Lung (tissue), 12 donors: Measurements from ENCODE around the gene MKLN1. TPM values are rescaled to one million over a fixed set of nuclear protein-coding genes. Genes with fewer than 3 reads are reported as not detected.
A peak's percentile ranks its signal among the peaks of the same experiment; 100 is the strongest.
"Not testable (repeated sequence)": the region's sequence is repeated elsewhere in the genome, so short reads cannot be mapped to it uniquely, and the experiment has no call there.

Experiments used
- ATAC-seq: fragments of 200-7000 bp; cut with Tn5 transposase; one replicate; pipeline ENCODE4 v1.9.1; 2020; ENCODE audit warnings: moderate number of reproducible peaks; ENCODE audit not compliant: insufficient read depth, low FRiP score
- DNase-seq, 3 donors: peaks; one replicate each; pipeline ENCODE4 v3.0.0-alpha.2; 2013 to 2017
- H3K27ac ChIP-seq, 2 donors: one replicate each; pipeline ENCODE4 v1.5.1; 2013; ENCODE audit warnings: mild to moderate bottlenecking in 2 of 2, moderate library complexity in 2 of 2, control low read depth in 1 of 2, inconsistent platforms in 1 of 2, low read depth in 1 of 2, low read length in 1 of 2
- H3K27me3 ChIP-seq, 3 donors: one replicate each; pipeline ENCODE4 v1.5.1; 2013; ENCODE audit warnings: low read length in 2 of 3; ENCODE audit not compliant: control insufficient read depth in 3 of 3, insufficient read depth in 3 of 3
- H3K36me3 ChIP-seq, 4 donors: one replicate each; pipeline ENCODE4 v1.5.1; 2013; ENCODE audit warnings: low read length in 4 of 4, mild to moderate bottlenecking in 1 of 4, moderate library complexity in 1 of 4; ENCODE audit not compliant: control insufficient read depth in 4 of 4, insufficient read depth in 4 of 4
- H3K4me1 ChIP-seq, 5 donors: one replicate each; pipeline ENCODE4 v1.5.1; 2013; ENCODE audit warnings: low read length in 5 of 5, mild to moderate bottlenecking in 2 of 5, moderate library complexity in 1 of 5; ENCODE audit not compliant: control insufficient read depth in 5 of 5, insufficient read depth in 5 of 5
- H3K4me3 ChIP-seq: one replicate; pipeline ENCODE4 v1.5.1; 2013; ENCODE audit warnings: mild to moderate bottlenecking, control low read depth, moderate library complexity
- H3K9ac ChIP-seq, 2 donors: one replicate each; pipeline ENCODE4 v1.5.1; 2013; ENCODE audit warnings: low read length in 2 of 2, control low read depth in 1 of 2; ENCODE audit not compliant: insufficient read depth in 1 of 2
- H3K9me3 ChIP-seq, 4 donors: one replicate each; pipeline ENCODE4 v1.5.1; 2013; ENCODE audit warnings: low read length in 3 of 4, mild to moderate bottlenecking in 1 of 4, moderate library complexity in 1 of 4; ENCODE audit not compliant: control insufficient read depth in 4 of 4, insufficient read depth in 3 of 4
- WGBS, 2 donors: extraction: QIAGEN DNeasy Blood & Tissue Kit; methylation state at CpG; one replicate each; pipeline ENCODE4 v1.1.7; 2013; 5-methylcytosine and 5-hydroxymethylcytosine counted together
- polyA plus RNA-seq, 2 donors: library from polyadenylated mRNA; stranded (reverse); fragments of 200-250 nt; gene quantifications; one replicate each; pipeline ENCODE4 v1.2.1, GENCODE V29; 2013
- total RNA-seq, 2 donors: library from RNA; depleted of rRNA in 1 of 2; stranded (reverse); fragments of >200 nt in 1 of 2; gene quantifications; one replicate each; pipeline ENCODE4 v1.2.1, GENCODE V29; 2014 to 2021
- TF ChIP-seq, protein P1 (sequence below): IDR thresholded peaks from 2 replicates; pipeline ENCODE4 v1.5.1; 2012; ENCODE audit warnings: mild to moderate bottlenecking; ENCODE audit errors: control extremely low read depth, extremely low read depth
- donor health status: control.
- donor health status: control.
- donor health status: Bipolar disorder and iron deficiency.
- donor health status: healthy.
- donor health status: DM: yes; HTN: yes; CAD: no.

MKLN1 gene
- total and polyA plus RNA-seq, 4 donors, result 11.6 to 135 (median 27.4) TPM

- Histone ChIP-seq H3K27ac (peak overlapping the region in 1 of 2 donors; percentile 63), H3K9ac (no peak overlapping the region), H3K27me3 (no peaks in the 10 kb centered on the region), H3K36me3 (no peaks in the 10 kb centered on the region), H3K4me1 (peaks cover 0 to 13% (median 0%) of the 10 kb centered on the region in 5 donors), H3K4me3 (no peak overlapping the region), H3K9me3 (peaks cover 0 to 7% (median 3%) of the 10 kb centered on the region in 4 donors)
- 79 to 86% methylated on average over 4 of the region's 4 CpGs for WGBS, 2 donors
- TF ChIP-seq, protein P1, sequence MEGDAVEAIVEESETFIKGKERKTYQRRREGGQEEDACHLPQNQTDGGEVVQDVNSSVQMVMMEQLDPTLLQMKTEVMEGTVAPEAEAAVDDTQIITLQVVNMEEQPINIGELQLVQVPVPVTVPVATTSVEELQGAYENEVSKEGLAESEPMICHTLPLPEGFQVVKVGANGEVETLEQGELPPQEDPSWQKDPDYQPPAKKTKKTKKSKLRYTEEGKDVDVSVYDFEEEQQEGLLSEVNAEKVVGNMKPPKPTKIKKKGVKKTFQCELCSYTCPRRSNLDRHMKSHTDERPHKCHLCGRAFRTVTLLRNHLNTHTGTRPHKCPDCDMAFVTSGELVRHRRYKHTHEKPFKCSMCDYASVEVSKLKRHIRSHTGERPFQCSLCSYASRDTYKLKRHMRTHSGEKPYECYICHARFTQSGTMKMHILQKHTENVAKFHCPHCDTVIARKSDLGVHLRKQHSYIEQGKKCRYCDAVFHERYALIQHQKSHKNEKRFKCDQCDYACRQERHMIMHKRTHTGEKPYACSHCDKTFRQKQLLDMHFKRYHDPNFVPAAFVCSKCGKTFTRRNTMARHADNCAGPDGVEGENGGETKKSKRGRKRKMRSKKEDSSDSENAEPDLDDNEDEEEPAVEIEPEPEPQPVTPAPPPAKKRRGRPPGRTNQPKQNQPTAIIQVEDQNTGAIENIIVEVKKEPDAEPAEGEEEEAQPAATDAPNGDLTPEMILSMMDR, result no peak
- DNase-seq (no peak), ATAC-seq (no peak)
Observed at GRCh38 chr7:131302446-131302845, 25.2 kb upstream of the MKLN1 start.

- peak in 1 of 3 donors; percentile 12 for DNase-seq
- H3K4me1 ChIP-seq, result peaks cover 0 to 13% (median 0%) of the 10 kb centered on the region in 5 donors
- ATAC-seq, result no peak
- no peaks in the 10 kb centered on the region for H3K36me3 ChIP-seq
- H3K27ac ChIP-seq, result peak overlapping the region in 1 of 2 donors; percentile 63
- no peaks in the 10 kb centered on the region for H3K27me3 ChIP-seq
- H3K9me3 ChIP-seq, result peaks cover 0 to 7% (median 3%) of the 10 kb centered on the region in 4 donors
- H3K4me3 ChIP-seq, result no peak overlapping the region
- WGBS, 2 donors, result 75 to 82% methylated on average over 8 of the region's 8 CpGs
- H3K9ac ChIP-seq, result no peak overlapping the region
- TF ChIP-seq, protein P1, result peak; percentile 38
Observed at GRCh38 chr7:131302876-131303707, 24.6 kb upstream of the MKLN1 start.

DNA sequence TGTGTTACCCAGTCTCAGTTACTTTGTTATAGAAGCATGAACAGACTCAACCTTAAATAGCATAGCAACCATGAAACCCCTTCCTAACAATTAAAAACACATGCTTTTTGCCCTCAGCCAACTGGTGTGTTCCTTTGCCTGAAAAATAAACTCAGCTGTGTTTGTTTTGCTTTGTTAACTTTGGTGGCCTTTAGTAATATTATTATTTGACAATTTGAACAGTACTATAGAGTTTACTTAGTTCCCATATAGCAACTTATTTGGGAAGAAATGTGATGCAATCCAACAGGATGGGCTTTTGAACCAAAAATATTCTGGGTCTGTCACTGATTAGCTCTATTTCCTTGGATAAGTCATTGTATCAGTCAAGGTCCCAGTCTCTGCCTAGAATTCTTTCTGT is 22.5 kb upstream of the MKLN1 start:
- no peaks in the 10 kb centered on the region for H3K36me3 ChIP-seq
- ATAC-seq (no peak), DNase-seq (no peak)
- peaks cover 0 to 13% (median 0%) of the 10 kb centered on the region in 5 donors for H3K4me1 ChIP-seq
- no peak overlapping the region for H3K27ac ChIP-seq
- H3K27me3 ChIP-seq, result no peaks in the 10 kb centered on the region
- peaks cover 0 to 7% (median 3%) of the 10 kb centered on the region in 4 donors for H3K9me3 ChIP-seq
- H3K4me3 ChIP-seq, result no peak overlapping the region
- no peak overlapping the region for H3K9ac ChIP-seq
- TF ChIP-seq, protein P1, result no peak

- not testable (repeated sequence) for H3K9ac ChIP-seq, H3K4me1 ChIP-seq, H3K27ac ChIP-seq, DNase-seq, H3K36me3 ChIP-seq, H3K4me3 ChIP-seq, H3K27me3 ChIP-seq, ATAC-seq, H3K9me3 ChIP-seq
- 96 to 99% methylated on average over 3 of the region's 3 CpGs for WGBS, 2 donors
Observed at GRCh38 chr7:131306041-131306440, 21.6 kb upstream of the MKLN1 start.
